TTC549 (cell line): Measurements from ENCODE around the gene LRIG3.
"Not testable (repeated sequence)": the region's sequence is repeated elsewhere in the genome, so short reads cannot be mapped to it uniquely, and the experiment has no call there.

ENCODE experiments used
- FAIRE-seq: peaks from 2 replicates; lab custom pipeline; 2012; peaks lifted over from hg19 to GRCh38; lab: Jason Lieb, UNC

Gene LRIG3

DNA sequence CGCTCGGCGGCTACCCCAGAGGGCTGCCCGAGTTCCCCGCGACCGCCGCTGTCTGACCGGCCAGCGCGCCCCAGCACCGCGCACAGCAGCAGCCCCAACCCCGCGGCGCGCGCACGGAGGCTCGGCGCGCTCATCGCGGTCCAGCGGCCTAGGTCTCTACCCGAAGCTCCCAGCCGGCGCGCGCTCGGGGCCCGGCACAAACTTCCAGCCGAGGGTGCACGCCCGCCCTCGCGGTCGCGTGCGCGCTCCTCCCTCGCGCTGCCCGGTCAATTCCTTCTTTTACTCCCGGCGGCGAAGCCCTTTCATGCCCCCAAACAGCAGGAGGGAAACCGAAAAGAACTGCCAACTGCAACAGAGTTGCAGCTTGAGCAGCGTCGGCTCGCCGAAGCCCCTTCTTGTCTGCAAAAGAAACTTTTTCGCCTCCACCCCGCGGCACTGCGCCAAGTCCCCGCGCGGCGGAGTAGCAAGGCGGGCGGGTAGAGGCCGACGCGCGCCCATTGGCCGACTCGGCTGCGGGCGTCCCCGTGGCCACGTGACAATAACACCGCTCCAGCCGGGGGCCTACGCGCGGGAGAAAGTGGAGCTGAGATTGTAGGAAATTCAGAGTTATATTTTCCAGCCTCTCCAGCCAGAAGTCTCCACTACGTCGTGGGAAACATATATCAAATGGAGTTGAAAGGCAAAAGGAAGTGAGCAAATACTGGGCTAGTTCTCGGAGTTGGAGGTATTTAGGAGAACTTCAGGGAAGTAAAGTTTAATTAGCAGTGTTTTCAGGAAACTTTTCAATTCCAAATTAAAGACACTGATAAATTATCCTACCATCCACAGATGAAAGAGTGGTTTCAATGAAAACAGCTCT lies at the start of gene LRIG3:
TSS of gene LRIG3 (minus strand) at position 403 of the 859 bp plus-strand sequence. CDS start at position 134, 269 bp downstream.
- FAIRE-seq: no peak

DNA sequence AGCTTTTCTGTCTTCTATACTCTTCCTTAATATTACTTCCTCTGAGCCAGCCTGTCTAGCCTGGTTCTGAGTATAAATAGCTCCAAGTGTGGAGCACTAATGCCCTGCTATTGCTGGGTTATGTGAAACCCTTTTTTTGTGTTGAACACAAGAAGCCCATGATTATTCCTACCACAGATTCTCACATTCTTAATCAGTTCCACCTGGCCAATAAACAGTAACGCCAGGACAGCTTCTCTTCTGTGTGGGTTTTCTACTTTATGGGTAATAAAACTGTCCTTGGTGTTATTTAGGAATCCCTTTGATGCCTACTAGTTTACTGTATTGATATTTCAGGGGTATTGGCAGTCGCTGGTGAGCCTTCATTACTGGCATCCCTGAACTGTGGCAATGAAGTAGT lies 48.9 kb upstream of the LRIG3 start:
- no peak for FAIRE-seq

- FAIRE-seq: no peak
Observed at GRCh38 chr12:58967561-58967960, 47.3 kb upstream of the LRIG3 start.

DNA sequence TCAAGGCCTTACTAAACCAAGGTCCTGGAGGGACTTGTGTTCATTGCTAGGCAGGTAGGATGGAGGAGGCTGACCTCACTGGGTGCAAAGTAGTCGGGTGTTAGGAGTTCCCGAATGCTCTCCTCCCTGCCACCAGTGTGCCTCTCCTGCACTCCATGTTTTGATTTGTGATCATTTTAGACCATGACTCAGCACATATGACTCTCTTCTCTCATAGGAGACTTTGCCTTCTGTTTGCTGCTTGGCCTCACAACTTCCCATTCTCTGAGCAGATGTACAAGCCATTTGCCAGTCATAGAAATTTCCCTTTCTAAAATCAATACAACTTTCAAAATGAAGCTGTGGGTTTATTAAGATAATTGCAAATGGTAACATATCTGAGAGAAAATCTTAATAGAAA lies 46.6 kb upstream of the LRIG3 start:
- no peak for FAIRE-seq

DNA sequence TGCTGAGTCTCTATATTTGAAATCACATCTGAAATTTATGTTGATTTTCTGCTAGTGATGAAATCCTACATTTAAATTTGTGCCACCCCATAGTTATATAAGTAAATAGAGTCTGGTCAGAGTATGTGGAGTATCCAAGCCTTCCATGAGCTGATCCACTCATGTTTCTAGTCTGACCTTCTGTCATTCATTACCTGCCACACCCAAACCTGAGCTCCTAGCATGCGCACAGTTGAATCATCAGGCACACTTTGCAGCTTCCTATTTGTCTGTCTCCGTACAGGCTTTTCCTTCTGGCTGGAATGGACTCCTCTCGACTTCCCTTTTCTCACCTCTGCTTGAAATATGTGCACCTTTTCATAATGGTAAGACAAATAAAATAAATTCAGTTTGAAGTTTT lies 45.3 kb upstream of the LRIG3 start:
- no peak for FAIRE-seq

- no peak for FAIRE-seq
Observed at GRCh38 chr12:58963844-58964243, 43.5 kb upstream of the LRIG3 start.

DNA sequence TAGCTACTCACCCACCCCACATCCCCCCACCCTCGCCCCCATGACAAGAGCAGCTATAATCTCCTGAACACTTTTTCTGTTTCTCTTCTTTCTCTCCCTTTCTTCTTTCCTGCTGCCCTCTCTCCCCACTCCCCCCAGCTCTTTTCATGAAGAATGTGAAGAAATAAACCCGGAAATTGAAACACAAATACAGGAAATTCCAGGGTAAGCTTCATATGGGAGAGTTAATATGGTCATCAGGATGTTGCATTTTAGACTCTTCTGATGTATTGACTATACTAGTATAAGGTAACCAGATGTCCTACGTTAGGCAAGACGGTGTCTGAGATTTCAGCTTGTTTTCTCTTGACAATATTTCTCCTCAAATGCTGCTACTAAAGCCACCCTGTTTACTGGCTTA lies 41.6 kb upstream of the LRIG3 start:
- no peak for FAIRE-seq

DNA sequence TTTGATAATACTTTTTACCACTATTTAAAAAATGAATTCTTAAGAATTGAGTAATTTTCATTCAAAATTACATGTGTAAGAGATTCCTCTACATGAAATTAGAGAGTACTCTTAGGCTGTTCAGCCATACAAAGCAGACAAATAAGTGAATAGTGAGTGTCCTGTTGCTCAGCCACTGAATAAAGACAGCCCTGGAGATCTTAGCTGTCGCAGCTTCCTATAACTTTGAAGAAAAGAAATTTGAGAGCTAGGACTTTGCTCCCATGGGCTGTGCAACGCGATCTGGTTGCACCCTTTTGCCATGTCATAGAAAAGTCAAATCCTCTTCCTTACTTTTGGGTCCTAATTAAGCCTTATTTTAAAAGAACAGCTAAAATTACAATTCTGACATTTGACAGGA lies 40.9 kb upstream of the LRIG3 start:
- no peak for FAIRE-seq

DNA sequence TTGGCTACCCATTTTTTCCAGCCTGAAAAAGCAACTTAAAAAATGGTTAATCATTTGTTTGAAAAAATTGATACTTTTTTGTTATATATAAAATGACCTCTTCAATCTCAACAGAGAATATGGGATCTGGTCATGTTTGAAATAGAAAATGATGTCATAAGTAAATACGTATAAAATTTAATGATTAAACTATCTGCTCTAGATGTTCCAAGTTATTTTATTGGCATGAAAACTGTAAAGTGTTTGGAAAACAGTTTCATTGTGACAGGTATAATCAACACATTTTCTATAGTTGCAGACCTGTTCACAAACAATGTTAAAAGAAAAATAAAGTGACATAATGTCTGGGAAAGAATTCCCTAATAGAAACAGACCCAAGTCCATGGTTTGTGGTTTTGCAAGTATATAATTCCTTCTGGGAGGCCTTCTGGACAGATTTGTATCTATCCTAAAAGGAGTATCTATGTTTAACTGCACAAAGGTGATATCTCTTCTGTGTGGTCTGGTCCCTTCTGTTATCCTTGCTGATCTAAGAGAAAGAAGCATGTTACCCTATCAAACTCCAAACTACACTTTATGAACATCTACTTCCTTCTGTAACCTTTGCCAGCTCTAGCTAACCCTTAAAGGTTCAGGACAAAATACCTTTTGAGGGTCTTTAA lies 39.5 kb upstream of the LRIG3 start:
- no peak for FAIRE-seq

DNA sequence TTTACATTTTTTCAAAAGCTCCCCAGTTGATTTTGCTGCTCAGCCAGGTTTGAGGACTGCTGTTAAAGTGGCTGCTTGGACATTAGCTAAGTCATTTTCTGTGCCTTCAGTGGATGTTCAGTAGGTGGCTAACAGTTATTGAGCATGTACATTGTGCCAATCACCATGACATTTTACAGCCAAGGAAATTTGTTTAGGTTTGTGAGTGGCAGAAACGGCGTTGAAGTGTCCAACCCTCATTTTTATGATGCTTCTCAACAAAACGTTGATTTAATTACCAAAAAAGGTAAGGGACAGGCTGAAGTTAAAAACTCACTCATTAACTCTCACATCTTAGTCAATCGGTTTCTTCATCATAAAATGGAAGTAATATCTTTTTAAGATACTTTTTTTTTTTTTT lies 37.0 kb upstream of the LRIG3 start:
- FAIRE-seq: no peak

DNA sequence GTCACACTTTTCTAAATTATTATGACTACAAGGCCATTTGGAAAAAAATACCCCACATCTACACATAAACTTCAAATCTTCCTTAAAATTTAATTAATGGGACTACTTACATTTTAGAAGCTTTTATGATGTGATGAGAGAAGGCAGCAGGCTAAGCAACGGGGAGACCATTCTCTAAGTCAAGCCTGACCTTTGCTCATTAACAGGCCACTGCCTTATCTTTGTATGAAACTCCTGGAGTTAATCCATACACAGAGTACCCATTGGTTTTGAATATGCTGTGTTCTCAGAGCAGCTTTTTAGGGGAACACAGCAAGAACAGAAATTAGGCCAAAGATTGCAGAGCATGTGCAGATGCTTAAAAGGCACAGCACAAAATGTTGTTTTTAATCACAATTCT lies 35.5 kb upstream of the LRIG3 start:
- FAIRE-seq: no peak

DNA sequence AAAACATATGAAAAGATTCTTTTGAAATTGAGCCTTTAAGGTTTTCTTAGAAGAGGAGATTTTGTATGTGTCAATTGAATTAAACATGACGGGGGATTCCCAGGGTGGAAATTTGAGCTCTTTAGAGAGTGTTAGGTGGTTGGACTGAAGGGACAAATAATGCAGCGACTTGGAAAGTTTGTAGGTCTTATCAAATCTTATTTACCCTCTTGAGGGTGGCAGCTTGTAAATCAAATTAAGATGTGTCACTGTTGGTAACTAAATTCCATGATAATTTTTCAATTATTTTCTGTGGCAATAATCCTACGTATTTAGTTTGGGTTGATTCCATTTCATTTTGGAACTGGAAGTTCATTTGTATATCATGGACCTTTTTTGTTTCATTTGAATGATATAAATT lies 33.7 kb upstream of the LRIG3 start:
- no peak for FAIRE-seq

GRCh38 chr12:58950739-58951100 lies 30.4 kb upstream of the LRIG3 start:
- FAIRE-seq: no peak

DNA sequence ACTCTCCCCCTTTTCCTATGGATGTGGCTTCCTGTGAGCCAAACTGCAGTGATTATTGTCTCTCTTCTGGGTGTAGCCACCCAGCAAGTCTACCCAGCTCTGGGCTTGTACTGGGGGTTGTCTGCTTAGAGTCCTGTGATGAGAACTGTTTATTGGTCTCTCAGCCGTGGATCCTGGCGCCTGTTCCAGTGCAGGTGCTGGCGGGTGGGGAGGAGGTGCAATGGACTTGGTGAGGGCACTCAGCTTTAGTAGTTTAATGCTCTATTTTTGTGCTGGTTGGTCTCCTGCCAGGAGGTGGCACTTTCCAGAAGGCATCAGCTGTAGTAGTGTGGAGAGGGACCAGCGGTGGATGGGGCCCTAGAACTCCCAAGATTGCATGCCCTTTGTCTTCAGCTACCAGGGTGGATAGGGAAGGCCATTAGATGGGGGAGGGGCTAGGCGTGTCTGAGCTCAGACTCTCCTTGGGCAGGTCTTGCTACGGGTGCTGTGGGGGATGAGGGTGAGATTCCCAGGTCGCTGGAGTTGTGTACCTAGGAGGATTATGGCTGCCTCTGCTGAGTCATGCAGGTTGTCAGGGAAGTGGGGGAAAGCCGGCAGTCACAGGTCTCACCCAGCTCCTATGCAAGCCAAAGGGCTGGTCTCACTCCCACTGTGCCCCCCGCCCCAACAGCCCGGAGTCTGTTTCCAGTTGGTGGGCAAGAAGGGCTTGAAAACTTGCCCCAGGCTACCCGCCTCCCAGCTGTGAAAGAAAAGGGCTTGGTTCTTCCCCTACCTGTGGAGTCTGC lies 29.8 kb upstream of the LRIG3 start:
- FAIRE-seq: not testable (repeated sequence)

DNA sequence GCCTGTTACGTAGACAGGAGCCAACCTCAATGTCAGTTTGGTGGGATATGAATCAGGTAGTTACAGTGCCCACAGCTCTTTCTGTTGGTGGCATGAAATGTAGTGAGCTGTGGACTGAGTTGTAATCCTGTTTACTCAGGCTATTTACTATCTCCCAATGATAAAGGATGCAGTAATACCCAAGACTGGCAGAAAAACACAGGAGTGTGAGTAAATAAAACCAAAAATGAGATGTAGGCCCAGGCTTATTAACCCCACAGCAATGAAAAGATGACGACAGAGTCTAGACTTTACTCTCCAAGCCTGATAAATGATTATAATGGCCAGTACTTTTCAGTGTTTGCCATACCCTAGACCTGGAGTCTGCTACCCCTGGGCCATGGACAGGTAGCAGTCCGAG lies 22.8 kb upstream of the LRIG3 start:
- FAIRE-seq: no peak

DNA sequence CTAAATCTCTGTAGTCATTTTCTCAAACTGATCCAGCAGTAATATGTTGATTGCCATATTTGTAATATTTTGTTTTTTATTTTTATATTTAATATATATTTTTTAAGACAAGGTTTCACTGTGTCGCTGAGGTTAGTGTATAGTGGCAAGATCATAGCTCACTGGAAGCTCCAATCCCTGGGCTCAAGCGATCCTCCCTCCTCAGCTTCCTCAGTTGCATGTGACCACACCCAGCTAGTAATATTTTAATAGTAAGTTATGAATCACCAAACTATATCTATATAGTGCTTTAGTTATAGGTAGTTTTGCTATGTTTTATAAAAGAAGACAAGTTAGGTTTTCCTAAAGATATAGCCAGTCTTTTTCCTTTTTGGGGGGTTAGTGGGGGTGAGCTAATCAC lies 22.0 kb upstream of the LRIG3 start:
- no peak for FAIRE-seq

DNA sequence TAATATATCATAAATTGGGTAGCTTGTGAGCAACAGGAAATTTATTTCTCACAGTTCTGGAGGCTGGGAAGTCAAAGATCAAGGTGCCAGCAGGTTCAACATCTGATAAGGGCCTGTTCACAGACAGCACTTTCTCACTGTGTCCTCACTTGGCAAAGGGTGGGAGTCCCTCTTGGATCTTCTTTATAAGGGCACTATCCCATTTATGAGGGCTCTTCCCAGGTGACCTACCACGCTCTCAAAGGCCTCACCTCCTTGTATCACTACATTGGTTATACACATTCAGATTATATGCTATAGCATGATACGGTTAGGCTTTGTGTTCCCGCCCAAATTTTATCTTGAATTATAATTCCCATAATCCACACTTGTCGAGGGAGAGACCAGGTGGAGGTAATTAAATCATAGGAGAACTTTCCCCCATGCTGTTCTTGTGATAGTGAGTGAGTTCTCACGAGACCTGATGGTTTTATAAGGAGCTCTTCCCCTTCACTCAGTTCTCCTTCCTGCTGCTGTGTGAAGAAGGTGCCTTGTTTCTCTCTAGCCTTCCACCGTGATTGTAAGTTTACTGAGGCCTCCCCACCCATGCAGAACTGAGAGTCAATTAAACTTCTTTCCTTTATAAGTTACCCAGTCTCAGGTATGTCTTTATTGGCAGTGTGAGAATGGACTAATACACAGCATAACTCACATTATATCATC lies 19.2 kb upstream of the LRIG3 start:
- no peak for FAIRE-seq

DNA sequence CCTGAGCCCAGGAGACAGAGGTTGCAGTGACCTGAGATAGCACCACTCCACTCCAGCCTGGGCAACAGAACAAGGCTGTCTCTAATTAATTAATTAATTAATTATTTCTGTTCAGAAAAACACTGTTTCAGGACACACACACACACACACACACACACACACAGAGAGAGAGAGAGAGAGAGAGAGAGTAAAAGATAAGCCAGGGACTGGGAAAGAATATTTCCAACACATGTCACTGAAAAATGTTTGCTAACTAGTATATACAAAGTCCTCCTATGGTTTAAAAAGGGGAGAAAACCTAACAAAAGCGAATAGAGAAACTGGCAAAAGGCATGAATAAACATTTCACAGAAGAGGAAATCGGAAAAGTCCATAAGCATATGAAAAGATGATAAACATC lies 18.1 kb upstream of the LRIG3 start:
- FAIRE-seq: no peak

DNA sequence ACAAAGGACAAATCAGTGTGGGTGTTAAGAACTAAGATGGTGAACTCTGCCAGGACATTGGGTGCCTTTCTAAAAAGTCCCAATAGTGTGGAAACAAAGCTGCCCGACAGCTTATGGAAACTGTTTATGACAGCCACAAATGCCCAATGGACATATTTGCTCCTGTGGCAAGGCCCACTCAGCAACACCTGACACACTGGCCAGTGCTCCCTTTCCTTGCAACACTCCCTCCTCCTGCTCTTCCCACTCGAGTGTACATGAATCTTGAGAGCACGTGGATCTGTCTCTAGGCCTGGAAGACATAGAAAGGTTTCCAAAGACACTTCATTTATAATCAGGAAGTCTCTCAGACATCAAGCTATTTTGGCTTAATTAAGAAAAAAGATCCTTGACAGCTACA lies 14.2 kb upstream of the LRIG3 start:
- no peak for FAIRE-seq

DNA sequence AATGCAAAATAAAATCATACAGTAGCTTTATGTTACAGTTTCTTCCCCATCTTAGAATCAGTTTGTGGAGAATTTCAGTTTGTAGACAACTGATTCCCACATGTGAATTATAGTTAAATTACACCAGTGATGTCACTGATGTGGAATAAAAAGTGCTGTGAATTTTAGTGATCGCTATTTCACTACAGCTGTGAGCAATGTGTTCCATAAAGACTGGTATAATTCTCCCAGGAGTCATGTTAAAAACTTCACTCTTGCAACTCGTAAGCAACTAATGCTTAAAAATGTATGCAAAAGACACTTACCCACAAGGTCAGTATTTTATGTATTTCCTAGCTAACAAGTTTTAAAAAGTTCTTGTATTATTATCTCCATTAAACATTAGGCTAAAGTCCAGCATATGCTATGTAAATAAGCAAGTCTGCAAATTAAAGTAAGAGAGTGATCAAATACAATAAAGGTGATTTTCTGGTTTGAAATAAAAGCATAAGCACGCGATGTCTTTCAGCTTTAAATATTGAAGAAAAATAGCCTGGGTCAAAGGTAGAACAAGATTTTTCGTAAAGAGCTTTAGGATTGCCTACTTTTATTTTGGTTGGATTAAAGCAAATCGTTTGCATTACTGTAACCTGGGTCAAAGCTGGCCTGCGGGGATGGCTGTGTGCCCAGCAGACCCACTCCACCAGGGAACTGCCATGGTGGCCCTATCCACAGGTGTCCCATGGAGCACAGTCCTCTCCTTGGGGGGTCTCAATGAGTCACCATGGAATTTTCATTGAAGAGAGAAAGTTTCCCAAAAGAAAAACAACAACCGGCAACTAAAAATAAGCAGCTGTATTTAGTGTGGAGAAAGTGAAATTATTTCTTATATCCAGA lies 12.7 kb upstream of the LRIG3 start:
- no peak for FAIRE-seq

DNA sequence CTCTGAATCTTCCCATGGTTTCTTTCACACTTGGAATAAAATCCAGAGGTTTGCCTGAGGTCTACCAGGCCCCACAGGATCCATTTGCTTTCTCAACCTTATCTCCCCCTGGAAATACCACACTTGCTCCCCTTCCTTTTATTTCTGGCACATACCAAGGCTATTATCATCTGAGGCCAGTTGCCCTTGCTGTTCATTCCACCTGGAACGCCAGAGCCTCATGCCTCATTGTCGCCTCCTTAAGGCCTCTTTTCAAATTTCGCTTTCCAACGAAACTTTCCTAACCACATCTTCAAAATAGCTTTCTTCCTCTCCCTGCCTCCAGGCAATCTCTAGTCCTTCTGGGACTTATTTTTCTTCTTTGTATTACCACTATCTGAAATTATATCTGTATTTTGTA lies 11.2 kb upstream of the LRIG3 start:
- no peak for FAIRE-seq
